ENCODE results near the gene EN1.
A peak's percentile ranks its signal among the peaks of the same experiment; 100 is the strongest.

Gene EN1

DNA sequence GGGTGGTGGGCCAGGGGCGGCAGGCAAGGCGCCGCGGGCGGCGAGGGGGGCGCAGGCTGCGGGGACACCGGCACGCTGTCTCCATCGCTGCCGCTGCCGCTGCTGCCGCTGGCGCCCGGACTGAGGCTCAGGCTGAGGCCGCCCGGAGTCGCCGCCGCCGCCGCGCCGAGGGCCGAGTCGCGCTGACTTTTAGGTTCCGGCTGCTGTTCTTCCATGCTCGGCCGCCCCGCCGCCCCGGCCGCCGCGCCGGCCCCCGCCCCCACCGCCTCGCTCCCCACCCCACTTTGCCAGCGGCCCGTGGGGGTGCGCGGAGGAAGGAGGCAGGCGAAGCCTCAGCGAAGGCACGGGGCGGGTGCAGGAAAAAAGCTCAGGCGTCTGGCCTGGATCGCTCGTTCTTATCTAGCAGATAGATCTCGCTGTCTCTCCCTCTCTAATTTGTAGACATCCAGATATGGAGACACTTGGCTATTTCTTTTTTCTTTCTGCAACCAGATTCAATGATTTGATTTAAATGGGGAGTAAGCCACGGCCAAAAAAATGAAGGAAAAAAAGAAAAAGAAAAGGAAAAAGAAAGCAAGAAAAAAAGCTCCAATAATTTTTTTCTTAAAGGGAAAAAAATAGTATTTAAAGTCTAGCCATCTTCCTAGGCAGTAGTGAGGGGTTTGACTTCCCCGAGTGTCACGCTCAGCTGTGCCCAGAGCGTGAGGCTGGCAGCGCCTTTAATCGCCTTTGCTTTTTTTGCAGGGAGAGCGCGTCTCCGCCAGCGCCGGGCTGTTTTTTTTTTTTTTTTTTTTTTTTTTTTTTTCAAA, at the start of gene EN1:
TSS of gene EN1 (minus strand) at position 696 of the 809 bp plus-strand sequence. CDS start at position 215, 481 bp downstream.
- no peak for DNase-seq

DNA sequence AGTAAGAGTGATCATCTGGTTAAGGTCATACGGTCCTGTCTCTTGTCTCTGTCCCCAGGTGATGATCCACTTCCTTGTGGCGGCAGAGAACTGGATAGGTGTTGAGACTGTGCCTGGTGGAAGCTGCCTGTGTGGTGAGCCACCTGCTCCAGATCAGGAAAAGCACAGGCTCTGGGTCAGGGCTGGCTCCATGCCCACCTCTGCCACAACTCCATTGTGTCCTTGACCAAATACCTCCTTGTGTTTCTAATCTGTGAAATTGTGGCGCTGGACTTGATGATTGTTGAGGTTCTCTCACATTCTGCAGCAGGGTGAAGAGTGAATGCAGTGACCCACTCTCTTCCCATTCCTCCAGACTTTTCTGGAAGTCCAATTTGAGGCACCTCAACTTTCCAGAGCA, 45.7 kb upstream of the EN1 start:
- DNase-seq, result no peak

DNA sequence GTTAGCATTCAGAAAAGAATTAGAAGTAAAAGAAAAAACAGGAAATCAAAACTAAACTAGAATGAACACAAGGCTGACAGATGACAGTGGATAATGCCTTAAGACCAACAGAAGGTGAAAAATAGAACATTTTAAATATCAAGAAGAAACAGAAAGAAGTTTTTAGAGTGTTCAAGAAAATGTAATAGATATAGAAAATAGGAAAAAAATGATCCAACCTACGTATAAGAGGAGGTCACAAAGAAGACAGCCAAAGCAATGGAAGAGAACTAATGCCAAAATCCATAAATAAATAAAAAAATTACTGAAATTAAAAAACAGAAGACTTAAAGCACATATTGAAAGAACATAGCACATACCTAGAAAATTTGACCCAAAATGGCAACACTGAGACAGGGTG, 42.5 kb upstream of the EN1 start:
- DNase-seq, result no peak

DNA sequence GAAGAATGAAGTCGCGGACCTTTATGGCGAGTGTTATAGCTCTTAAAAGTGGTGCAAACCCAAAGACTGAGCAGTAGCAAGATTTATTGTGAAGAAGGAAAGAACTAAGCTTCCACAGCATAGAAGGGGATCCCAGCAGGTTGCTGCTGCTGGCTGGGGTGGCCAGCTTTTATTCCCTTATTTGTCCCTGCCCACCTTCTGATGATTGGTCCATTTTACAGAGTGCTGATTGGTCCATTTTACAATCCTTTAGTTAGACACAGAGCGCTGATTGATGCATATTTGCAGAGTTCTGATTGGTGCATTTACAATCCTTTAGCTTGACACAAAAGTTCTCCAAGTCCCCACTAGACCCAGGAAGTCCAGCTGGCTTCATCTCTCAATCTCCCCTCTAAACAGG, 36.3 kb upstream of the EN1 start:
- no peak for DNase-seq

DNA sequence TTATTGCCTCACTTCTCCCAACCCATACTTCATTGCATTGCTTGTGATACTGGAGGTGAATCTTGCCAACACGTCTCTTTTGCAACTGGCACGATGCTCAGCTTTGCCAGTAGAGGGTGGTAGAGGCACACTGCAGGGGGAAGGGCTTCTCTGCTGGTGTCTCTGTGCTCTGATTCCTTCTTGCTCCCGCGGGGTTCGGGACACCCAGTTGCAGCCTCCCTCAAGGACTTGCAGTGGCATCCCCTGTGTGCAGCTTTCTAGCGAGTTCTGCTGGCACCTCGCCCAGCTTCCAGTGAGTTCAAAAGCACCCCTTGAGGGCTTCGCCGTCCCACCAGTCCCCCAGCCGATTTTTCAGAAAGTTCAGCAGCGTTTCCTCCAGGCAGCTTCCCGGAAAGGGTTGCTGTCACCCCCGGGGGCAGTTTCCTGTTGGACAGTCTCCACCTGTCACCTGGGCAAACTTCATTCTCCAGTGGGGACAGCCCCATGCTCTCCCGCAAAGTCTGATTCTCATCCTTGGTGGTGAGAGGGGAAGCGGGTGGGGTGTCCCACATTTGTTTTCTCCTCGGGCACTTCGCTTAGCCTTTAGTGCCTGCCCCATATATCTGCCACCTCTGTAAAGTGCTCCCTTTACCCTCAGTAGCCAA, 35.4 kb upstream of the EN1 start:
- DNase-seq, result peak; percentile 81

DNA sequence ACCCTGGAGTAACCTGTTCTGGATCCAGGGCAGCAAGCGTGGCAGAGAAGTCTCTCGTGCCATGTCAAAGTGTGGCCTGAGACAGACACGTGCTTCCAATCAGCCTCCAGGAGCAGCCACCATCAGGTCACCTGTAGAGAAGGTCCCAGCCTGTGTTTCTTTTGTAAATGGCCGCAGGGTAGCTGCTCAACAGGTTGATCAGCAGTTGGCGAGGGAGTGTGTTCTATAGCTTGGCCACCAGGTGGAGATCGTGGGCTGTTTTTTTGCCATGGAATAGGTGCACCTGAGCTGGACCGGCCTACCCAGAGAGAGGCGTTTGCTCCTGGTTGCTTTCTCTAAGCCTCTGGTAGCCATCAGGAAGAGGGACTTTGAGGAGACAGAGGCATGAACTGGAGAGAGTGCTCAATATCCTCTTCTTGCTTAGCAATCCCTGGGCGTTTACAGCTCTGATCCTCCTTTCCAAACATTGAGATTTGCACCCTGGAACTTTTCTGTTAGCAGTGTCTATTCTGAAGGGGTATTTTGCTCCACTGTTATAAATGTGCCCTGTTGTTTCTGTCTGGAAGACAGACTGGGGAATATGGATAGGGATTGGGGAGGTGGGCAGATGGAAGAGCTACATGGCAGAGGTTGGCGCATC, 34.2 kb upstream of the EN1 start:
- DNase-seq, result peak; percentile 72

DNA sequence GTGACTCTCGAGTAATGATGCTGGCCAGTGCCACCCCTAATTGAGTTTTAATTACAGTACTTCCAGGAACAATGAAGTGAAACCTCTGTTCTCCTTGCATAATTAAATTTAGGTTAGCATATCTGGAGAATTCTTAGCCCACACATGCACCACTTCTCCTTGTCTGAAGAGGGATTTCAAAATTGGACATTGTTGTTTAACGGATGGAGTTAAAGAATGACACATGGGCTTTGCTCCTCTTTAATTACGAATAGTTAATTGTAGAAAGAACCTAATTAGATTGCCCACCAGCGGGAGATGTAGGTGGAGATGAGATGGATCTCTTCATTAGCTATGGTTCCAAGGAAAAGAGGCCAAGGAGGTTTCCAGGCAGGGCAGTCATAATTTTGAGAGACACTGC, 33.1 kb upstream of the EN1 start:
- no peak for DNase-seq

DNA sequence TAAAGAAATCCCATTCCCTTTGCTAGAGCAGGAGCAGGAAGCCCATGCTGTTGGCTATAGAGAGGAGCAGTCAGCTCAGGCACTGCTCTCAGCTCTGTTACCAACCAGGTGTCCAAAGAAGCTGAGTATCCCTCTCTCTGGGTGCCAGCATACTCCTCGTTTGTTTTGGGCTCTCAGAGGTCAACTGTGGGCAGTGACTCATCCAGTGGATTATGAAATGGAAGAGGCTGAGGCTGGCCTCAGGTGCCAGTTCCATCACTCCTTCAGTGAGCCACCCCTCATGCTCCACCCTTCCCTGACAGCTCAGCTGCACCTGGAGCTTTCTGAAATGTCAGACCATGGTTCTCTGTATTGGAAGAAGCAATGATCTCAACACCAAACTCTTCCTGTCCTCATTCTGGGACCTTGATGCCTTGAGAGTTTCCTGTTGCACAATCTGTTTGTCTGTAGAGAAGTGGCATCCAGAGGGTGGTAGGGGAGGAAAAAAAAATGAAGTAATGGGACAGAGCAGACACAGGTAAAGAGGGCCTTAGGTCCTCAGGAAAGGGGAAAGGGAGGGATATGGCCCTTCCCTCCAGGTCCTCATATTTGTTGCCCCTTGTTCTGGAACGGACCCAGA, 31.2 kb upstream of the EN1 start:
- no peak for DNase-seq

DNA sequence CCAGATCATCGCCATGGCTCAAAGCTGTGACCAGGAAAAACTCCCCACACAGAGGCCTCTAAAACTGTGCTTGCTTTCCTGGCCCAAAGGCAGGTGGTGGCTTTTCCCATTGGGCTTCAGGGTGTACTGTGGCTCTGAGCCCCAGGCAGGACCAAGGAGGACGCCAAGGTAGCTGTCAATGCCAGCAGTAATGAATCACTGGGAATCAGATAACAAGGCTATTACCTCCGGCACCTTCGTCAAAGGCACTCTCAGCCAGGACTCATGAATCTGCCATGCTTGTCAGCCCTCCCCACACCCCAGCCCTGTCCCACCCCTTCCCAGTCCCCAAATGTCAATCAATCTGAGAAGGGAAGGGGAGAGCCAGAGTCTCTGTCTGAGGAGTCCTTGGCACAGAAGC, 27.9 kb upstream of the EN1 start:
- DNase-seq, result no peak

DNA sequence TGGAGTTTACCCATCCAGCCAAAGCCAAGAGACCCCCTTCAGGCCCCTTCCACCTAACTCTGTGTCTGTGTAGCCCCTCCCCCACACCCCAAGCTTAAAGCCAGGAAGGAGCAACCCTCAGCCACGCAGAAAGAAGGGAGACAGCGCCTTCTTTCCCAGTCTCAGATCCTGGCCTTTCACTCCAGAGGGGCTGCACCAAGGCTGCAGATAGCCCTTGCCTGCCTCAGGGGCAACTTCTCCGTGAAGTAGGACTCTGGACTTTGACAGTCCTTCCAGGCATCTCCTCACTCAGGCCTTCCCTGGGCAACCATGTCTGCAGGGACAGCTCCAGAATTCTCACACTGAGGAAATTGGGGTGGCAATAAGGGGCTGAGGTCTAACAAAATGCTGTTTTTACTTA, 26.9 kb upstream of the EN1 start:
- DNase-seq, result no peak

DNA sequence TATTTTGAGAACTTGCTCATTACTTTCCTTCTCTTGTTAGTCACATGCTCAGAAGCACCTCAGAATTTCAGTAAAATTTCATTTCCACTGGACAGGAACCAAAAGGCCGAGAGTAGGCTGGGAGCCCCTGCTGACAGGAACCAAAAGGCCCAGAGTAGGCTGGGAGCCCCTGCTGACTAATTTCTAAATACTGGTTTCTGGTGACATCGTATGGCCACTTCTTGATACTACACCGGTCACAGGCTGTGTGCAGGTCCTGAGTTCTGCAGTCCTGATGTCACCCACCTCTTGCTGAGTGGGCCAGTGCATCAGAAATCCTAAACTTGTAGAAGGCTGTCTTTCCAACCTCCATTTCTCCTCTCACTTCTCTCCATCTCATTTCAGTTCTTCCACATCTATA, 17.7 kb upstream of the EN1 start:
- DNase-seq, result peak; percentile 68

DNA sequence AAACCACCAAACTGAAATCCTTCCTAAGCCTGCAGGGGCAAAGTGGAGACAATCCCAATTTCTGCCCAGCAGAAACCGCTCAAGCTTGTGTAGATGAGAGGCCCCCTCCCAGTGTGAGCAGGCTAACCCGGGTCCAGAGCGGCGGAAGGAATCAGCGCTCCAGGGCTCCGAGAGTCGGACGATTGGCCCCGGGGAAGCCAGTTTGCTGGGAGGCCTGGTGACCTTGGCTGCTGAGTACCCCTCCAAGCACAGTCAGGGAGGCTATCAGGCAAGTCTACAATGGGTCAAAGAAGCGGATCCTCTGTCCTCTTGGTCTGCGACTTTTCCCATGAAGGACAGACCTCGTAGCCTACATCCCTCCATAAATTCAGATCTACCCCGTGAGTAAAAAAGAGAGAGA, 16.8 kb upstream of the EN1 start:
- DNase-seq, result no peak

DNA sequence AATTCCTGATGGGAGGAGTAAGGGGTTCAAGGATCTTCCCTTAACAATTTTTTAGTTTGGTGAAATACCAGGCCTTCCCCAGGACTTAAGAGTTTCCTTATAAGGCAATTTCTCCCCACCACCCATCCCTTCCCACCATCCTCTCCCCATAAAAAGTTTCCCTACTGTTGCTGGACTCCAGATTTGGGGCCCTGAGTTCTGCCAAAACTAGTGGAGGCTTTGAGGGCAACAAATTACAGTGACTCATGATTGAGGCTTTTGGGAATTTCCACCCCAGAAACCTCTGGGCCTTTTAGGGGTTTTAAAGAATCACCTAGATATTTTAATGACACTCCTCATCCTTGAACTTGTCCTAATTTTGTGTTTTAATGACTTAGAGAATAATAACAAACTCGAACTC, 14.3 kb upstream of the EN1 start:
- no peak for DNase-seq

DNA sequence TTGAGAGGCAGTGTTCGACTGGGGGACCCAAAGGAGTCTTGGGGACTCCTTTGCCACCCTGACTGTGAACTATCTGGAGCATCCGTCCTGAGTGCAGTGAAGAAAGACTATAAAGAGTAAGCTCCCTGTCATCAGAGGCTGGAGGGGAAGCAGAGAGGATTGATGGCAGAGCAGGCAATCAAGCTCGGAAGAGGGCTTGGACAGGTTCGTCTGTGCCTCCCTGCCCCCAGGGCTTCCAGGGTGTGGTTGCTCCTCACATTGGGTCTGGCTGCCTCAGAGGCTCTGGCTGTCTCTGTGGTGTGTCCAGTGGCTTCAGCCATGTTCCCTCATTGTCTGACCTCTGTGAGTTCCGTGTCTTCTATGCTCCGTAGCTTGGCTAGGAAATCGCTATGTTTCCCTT, 13.8 kb upstream of the EN1 start:
- DNase-seq, result no peak

DNA sequence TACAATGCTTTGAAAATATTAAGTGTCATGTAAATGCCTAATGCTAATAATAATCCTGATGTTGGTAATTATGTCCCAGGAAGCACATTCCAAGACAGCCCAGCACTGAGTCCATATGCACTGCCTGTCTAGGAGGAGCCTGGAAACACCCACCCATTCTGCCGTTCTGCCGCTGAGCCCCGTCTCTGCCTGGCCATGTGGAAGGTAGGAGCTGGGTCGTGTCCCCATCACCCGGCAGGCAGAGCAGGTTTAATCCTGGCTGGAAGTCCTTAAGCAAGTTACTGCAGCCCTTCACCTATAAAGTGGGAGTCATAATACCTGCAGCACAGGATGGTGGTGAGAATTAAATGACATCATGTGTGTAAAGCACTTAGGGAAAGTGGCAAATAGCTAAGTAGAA, 13.1 kb upstream of the EN1 start:
- DNase-seq, result no peak

DNA sequence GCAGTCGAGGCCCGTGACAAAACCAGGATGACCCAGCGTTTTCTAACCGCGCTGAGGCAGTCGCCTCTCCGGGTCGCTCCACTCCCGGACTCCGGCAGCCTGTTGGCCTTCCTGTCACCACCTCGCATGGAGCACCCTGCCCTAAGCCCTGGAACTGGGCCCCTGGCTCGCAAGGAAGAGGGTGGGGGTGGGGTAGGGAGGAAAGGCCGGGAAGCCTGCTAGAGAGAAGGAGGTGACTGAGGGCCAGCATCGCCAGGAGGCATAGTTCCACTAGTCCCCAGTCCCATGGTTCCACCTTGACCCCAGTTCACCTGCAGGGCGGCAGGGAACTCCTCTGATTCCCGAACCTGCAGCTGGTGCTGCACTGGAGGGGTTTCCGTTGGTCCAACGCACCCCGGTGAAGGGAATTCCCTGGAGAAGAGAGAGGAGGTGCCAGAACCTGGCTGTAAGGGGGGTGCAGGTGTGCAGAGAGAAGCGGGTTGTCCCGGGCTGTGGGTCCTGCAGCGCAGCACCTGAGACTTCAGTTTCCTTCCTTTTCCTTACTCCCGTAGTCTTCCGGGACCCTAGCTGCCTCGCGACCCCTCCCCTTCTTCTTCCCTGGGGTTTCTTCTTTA, 11.8 kb upstream of the EN1 start:
- DNase-seq, result no peak

DNA sequence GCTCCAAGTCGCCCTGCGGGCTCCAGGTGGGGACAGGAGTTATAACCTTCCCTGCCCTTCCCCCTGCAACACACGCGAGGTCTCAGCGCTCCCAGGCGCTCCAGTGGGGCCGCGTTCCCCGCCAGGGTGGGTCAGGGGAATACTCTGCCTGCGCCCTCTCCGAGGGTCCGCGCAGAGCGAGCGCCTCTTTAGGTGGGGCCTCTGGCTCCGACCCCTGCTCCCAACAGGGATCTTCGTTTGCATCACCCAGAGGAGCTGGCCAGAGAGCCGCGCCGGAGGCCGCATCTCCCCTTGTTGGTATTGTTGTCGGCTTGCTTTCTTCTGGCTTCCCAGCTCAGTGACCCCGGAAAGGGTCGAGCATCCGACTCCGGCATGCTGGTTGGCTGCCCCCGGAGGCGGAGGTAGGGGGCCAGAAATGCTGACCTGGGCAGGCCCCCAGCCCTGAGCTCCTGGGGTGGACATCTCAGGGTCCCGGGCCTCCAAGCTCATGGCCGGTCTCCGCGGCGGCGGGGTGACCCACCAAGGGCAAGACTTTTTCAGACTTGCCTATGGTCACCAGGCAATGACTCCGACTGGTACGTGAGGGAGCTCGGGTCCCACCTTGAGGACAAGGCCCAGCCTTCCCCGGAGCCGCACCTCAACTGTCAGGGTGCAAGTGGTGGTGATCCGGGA, 11.2 kb upstream of the EN1 start:
- no peak for DNase-seq

DNA sequence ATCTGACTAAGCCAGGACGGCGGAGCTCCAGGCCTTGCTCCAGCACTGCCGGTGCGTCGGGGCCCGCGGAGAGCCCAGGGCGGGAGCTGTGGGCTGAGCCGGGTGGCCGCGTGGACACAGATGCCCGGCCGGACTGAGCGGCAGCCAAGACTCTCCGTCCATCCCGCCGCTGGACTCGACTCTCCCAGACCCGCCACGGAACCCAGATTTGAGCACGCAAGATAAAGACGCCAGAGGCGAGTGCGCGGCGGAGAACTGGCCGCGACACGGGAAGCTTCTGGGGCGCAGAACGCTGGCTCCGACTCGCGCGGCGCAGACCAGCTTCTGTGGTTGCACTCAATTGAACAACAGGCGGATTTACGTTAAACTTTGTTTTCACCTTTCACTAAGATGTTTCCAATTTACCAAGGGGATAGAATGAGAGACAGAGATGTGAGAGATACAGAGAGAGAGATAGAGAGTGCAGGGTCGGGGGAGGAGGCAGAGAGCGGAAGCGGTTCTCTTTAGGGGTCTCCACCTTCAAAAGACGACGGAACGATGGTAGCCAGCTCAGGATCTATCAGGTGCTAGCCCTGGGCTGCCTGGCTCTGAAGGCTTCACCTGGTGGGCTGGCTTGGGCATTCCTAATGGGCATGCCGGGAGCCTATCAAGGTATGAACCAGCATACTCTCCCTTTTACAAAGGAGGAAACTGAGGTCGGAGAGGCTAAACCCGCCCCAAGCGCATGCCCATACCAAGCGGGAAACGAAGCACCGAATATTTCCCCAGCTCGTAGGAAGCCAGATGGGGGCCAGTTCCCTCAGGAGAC, 10.4 kb upstream of the EN1 start:
- DNase-seq, result no peak

DNA sequence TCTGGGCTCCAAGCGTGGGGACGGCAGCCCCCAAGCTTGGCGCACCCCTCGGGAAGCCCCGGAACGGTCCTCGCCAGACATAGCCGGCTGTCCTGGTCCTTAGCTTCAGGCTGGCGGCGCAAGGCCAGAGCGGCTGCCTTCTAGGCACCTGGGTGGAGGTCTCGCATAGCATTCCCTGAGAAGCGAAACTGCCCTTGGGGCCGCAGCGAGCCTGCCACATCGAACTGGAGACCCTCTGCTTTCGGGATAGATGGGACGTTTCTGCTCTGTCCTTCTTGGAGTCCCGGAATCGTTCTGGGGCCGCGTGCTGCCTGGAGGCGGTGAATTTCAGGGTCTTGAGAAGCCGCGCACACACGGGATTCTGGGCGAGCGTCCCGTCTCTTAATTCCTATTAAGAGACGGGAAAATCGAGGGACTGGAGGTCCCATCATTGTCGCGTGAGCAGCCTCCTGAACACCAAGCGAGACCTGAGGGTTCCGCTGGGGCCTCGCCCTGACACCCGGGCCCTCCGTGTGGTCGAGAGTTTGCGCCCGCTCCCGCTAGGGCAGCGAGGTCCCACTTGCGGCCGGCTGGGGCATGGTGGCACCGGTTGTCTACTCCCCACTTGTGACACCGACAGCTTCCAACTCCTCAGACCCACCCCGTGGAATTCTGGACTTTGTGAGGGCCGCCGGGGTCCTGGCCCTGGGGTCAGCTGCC, 9.7 kb upstream of the EN1 start:
- no peak for DNase-seq

DNA sequence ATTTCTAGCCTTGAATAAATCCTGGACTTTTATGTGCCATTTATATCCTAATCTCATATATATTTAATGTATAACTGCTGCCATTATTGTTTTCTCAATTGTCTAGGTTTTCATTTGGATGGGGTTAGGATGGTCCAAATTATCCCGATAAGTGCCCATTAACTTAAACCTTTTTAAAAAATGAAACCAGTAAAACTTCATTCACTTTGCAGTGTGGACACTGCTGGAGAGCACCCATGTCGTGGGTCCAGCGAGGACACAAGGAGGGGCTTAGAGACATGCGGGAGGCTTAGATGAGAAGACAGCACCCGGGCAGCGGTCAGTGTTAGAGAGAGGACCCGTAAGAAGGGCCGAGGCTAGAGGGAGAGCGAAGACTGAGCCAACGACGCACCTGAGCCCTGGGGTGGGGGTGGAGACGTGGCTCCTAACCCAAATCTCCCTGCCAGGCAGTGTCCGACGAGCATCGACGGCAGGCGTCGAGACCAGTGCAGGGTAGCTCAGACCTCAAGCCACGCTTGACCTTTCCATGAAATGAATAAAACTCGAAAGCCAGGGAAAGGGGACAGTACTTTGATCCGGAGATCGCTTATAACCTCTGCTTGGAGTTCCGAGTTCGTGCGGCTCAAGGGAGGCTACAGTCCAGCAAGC, 9.0 kb upstream of the EN1 start:
- no peak for DNase-seq

All from hematopoietic multipotent progenitor cell treated with erythropoietin and hydrocortisone succinate and interleukin-3 and kit ligand, for 4 days (in vitro differentiated cells).